GM19395 (cell line): ENCODE data around the gene TFG.
"Not testable (repeated sequence)": the region's sequence is repeated elsewhere in the genome, so short reads cannot be mapped to it uniquely, and the experiment has no call there.

Experiments used
- ATAC-seq: cut with Tn5 transposase; IDR thresholded peaks from one replicate; pipeline ENCODE4 v1.9.1; 2021; ENCODE audit warnings: mild to moderate bottlenecking, moderate library complexity; ENCODE audit not compliant: unreplicated experiment

Gene TFG

DNA sequence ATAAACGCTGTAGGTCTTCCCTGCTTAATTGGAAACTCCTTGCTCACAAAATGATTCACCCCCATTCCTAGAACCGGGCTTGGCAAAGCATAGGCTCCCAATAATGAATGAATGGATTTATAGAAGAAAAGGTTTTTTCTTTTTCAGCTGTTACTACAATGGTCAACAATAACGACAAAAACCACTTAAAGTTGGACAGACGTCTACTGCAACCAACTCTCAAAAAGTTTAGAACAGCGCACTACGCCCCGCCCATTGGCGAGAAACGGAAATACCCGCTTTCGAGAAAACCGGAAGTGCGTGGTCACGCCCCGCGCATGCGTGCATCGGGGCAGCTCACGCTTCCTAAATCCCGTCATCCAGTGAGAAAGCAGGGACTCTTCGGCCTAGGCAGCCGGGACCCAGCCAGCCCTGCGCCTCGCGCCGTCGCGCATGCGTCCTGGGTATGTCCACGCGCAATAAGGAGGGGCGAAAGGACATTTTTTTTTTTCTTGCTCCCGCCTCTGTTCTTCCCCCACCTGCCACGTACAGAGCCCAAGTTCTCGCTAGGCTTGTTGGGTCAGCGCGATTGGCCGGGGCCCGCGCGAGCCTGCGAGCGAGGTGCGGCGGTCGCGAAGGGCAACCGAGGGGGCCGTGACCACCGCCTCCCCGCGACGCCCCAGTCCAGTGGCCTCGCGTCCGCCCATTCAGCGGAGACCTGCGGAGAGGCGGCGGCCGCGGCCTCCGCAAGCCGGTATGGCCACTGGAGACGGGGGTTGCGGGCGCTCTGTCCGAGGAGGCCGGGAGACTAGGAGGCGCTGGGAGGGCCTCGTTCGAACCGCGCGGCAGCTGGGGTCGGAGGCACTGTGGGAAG is at the start of gene TFG:
TSS of gene TFG (plus strand) at position 506 of the 853 bp plus-strand sequence. CDS start 4,192 bp downstream, outside the sequence.
- ATAC-seq: peak; percentile 95

DNA sequence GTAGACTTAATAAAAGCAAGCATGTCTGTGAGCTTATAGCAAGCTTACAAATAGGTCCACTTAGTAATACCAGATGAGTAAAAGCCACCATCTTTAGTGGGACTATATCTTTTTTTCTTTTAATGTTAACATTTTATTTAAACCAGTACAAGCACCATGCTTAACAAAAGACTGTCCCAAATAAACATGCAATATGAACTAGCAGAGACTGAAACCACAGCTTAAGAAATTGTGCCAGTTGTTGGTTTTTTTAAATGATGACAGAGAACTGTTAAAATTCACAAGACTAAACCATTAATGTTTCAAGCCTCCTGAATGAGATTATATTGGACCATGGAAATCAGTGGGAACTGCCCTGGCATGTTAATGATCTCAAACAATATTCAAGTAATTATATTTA is 48.0 kb upstream of the TFG start:
- ATAC-seq: not testable (repeated sequence)

DNA sequence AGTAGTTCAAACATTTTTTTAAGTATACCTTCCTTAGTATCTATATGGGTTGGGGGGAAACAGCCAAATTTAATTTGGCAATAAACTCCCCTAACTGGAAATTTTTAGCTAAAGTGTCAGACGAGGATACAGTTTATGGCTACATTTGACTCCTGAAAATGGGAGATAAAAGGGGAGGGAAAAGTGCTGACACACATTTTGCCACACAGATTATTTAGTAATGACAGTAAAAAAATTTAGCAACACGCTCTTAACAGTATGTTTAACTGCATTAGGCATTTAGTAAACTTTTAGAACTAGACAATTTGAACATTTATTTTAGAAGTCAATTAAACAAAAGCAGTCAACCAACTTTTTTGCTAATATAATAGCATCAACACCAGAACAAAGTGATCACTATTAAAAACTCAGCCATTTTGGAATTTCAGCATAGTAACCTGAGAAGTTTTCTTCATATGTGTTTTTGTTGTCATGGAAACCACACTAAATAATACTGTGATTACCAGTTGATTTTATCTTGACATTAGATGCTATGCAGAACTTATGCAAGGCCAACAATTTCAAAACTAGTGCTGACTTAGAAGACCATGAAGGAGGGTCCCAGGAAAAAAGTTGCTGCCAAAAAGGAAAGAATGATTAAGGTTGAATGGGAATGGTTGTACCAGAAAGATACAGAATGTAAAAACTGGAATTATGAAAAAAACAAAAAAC is 47.0 kb upstream of the TFG start:
- ATAC-seq: no peak

DNA sequence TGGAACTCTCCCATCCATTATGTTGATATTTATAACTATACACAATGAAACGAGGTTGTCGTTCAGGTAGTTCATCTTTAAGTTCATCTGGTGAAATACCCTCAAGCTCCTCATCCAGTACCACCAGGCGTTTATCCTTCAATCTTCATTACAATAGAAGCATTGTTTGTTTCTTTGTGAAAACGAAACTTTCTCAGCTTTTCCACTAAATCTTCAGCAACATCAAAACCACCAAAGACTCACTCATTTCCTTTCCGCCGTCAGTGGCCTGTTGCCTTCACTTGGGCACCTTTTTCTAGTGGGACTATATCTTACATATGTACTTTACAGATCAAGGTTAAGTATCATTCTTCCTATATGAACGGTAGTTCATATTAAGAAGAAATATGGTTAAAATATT is 44.1 kb upstream of the TFG start:
- no peak for ATAC-seq

DNA sequence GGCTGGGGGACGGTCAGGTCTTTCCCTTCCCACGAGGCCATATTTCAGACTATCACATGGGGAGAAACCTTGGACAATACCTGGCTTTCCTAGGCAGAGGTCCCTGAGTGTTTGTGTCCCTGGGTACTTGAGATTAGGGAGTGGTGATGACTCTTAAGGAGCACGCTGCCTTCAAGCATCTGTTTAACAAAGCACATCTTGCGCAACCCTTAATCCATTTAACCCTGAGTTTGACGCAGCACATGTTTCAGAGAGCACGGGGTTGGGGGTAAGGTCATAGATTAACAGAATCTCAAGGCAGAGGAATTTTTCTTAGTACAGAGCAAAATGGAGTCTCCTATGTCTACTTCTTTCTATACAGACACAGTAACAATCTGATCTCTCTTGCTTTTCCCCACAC is 42.6 kb upstream of the TFG start:
- ATAC-seq: not testable (repeated sequence)

DNA sequence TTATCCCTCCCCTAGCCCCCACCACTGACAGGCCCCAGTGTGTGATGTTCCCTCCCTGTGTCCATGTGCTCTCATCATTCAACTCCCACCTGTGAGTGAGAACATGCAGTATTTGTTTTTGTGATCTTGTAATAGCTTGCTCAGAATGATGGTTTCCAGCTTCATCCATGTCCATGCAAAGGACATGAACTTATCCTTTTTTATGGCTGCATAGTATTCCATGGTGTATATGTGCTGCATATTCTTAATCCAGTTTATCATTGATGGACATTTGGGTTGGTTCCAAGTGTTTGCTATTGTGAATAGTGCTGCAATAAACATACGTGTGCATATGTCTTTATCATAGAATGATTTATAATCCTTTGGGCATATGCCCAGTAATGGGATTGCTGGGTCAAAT is 42.0 kb upstream of the TFG start:
- ATAC-seq: not testable (repeated sequence)

DNA sequence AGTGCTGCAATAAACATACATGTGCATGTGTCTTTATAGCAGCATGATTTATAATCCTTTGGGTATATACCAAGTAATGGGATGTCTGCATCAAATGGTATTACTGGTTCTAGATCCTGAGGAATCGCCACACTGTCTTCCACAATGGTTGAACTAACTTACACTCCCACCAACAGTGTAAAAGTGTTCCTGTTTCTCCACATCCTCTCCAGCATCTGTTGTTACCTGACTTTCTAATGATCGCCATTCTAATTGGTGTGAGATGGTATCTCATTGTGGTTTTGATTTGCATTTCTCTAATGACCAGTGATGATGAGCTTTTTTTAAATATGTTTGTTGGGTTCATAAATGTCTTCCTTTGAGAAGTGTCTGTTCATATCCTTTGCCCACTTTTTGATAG is 38.3 kb upstream of the TFG start:
- not testable (repeated sequence) for ATAC-seq

DNA sequence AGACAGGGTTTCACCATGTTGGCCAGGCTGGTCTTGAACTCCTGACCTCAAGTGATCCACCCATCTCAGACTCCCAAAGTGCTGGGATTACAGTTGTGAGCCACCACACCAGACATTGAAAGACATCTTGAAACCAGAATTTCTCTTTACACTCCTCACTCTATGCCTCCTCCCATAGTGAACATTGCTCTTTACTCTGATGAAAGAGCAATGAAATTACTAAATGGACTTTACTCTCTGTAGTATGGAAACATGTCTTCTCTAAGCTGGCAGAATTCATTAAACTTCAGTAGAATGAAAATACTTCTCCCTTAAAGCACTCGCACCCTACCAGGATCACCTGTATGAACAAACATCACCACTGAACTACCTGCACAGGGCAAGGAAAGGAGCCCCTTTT is 27.8 kb upstream of the TFG start:
- no peak for ATAC-seq

DNA sequence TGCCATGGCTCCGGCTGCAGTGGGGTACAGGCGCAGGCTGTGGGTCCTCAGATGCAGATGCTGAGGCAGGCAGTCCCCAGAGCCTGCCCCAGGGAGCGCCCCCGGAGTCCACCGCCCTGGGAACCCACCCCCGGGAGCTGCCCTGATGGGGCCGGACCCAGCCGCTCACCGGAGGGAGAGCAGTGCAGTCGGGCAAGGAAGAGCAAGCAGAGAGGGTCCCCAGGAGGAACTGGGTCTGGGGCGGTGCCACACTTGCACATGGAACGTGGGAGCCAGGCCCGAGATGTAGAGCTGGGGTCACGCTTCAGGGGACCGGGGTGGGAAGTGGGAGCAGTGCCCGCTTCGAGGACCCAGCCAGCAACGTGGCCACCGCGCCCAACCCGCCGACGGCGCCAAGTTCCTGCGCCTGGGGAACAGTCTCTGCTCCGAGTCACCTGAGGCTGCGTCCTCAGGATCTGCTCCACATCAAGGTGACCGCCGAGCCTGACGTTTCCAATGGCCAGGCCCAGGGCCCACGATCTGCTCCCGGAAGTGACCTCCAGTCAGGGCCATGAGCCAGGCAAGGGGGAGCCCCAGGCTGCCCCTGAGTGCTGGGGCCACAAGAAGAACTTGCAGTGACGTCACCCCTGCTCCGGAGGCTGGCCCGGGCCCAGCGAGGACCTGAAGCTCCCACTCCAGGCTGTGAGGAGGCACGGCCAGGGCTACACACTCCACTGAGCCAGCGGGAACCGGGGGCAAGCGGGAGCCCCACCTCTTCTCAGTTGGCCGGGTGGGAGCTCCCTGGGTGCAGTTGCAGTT is 27.0 kb upstream of the TFG start:
- no peak for ATAC-seq

DNA sequence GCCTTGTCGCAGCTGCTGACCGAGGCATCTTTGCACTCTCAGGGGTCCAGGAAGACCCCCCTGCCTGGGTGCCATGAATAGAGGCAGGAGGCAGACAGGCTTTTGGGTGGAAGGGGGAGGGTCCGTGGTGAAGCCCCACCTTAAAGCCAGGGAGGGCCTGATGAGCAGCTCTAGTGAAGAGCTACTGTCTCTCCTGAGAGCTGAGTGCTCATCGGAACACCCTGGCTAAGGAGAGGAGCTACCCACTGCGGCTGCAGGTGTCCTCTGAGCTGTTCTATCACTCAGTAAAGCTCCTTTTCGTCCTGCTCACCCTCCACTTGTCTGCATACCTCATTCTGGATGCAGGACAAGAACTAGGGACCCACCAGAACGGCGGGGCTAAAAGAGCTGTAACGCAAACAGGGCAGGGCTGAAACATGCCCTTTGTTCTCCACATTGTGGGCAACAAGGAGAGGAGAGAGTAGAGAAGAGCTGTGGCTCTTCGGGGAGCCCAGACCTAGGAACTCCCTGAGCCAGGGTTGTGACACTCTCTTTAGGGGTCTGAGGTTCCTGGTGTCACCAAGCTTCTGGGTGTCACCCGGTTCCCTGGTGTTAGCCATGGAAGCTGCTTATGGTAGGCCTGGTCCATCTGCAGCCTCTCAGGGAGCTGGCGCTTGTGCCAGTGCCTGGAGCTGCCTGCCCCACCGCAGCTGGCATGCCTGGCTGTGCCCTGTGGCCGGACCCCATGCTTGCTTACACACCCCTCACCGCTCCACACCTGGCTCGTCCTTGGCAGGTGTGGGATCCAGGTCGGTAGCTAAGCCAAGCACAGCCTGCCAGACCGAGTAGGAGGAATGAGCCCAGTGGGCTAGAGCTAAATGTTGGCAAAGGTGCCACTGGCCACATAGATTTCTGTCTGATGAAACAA is 26.2 kb upstream of the TFG start:
- no peak for ATAC-seq

DNA sequence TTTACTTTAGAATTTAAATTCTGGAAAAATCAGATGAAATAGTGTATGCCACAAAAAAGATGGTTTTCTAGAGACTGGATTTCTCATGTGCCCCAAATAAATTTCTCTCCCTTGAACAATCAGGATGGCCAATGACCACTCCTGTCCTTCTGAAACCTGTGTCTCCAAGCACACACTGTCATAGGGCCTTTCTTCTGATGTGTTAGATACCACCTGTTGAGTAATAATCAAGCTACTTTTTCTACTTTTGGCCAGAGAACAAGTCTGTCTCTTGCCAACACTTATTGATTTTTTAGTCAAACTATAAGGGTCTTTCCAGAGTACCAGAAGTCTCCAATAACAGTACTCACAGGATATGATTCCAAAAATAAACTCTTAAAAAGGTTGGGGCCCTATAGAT is 16.1 kb upstream of the TFG start:
- no peak for ATAC-seq

DNA sequence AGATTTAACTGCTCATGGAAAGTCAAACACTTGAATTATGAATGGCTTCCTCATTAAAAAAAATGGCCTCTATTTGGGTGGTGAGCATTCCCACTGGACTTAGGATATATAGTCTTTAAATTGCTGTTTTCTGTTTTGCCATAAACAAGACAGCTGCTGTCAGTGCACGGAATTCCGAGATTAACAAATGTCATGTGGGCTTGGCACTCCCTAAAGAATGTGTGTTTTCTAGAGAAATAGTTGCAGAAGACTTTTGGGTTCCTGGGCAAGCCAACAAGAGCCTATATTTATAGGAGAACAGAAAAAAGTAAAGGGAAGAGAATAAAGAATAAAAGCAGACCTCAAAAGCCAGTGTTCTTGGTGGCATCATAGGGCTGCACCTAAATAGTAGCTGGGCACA is 13.6 kb upstream of the TFG start:
- ATAC-seq: no peak

DNA sequence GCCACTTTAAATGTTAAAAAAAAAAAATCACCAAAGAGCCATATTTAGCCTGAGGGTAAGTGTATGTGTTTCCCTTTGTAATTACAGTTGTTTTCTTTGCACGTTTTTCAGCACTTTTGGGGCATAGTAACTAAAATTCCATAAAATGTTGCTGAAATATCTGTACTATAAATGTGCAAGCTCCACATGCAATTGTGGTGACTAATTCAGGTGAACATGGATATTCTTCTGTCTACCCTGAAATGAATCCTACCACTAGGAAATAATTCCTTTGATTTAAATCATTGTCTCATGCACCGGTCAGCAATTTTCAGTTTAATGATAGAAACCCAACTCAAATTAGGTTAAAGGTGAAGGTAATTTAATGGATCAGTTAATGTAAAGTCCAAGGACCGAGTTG is 13.1 kb upstream of the TFG start:
- ATAC-seq: no peak

DNA sequence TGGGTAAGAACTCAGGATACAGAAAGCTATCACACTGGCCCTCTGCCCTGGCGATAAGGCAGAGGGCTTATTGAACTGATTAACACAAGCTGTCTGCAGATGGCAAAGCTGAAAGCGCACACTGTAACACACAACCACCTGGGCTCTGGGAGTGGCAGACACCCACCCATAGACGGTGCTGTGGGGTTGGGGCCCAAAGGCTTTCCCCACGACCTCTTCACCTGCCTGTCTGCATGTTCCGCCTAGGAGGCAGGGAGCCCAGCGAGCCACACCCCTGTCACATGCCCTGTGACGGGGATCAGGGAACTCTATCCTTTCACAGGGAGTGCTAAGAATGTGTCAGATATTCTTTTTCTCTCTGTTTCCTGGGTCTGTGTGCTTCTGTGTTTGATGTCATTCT is 12.1 kb upstream of the TFG start:
- ATAC-seq: no peak

DNA sequence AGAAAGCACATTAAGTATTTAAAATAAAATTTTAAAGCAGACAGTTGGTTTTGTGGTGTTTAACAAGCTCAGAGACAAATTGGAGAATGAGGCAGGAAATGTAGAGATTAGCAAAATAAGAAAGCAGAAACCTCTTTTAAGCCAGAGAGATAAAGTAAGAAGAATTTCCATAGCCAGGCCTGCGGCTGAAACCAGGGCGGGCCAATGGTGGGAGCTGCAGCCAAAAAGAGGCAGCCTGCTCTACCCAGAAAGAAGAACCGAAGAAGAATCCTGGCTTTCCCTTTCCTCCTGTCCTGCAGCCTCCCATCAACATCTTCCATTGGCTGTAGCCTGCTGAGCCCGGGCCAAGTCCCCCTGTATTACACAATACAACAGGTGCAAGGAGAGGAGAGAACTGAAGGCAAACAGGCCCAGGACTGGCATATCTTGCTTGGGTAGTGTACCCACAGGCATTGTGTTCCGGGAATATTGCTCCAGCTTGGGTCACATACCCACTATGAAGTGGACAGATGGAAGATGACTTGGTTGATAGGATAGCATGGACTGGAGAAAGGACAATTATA is 11.5 kb upstream of the TFG start:
- ATAC-seq: no peak

DNA sequence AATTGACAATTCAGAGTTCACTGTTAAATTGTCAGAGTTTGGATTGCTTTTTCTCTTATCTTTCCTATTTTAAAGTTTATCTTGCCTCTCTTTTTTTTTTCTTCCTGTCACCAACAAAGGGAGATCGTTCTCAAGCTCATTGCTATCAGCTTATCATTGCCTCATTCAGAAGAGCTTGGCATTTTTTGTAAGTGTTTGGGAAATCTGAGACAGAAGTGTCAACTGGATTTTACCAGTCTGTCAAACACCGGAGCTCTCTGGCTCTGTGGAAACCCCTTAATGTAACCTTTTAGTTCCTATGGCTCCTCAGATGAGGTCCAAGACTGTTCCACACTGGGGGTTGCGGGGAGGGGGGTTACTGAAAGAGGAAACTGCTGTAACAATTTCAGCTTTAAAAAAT is 10.6 kb upstream of the TFG start:
- no peak for ATAC-seq

DNA sequence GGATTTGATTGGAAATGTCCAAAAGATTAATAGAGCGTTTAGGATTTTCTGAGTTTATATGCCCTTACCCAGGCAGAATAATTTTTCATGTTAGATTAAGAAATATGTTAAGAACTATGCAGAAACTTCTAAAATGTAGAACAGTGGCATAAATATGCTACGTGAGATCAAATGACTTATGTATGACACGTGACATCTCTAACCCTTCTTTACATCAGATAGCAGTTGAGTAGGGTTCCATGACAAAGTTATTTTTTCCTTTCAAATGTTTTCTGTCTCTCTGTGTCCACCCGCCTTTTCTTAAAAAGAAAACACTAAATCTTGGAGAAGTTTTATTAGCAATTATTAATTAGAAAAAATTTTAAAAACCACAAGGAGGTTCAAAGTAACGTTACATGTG is 8.6 kb upstream of the TFG start:
- no peak for ATAC-seq

DNA sequence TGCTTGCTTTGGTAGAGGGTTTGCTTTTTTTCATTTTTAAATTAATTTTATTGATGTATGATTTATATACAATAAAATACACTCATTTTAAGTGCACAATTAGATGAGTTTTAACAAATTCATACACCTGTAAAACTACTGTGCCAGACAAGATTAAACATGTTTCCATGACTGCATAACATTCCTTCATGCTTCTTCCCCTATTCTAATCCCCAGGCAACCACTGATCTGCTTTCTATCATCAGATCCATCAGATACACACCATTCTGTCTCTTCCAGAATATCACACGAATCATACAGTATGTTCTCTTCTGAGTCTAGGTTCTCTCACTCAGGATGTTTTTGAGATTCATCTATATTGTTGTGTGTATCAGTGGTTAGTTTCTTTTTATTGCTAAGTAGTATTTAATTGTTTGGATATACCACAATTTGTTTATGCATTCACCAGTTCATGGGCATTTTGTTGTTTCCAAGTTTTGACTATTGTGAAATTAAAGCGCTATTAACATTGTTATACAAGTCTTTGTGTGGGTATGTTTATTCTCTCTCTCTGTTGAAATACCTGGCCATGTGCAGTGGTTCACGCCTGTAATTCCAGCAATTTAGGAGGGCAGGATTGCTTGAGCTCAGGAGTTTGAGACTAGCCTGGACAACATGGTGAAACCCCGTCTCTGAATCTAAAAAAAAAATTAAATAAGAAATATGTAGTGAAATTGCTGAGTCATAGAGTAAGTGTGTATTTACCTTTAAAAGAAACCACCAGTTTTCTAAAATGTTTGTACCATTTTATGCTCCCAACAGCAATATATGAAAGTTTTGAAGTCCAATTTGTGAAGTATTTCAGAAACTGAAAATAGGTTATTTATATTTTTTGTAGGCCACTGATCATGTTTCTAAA is 7.0 kb upstream of the TFG start:
- peak; percentile 65 for ATAC-seq

DNA sequence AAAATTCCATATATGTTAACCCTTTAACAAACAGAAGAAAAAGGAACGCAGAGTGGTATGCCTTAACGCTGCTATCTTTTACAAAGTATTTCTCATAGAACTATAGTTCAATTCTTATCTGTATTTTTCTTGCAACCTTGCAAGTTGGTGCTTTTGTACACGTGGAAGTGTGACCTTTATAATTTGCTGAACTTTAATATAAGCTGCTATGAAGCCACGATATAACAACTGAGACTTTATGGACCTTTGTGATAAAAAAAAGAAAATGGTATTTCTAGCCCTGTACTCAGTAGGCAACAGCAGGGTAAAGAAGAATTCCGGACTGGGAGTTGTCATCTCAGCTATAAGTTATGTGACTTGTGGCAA is 6.3 kb upstream of the TFG start:
- peak; percentile 12 for ATAC-seq
